GM19397 (cell line): ENCODE data around the gene TBRG1.

ENCODE experiments used
- ATAC-seq: cut with Tn5 transposase; IDR thresholded peaks from one replicate; pipeline ENCODE4 v1.9.1; 2021; ENCODE audit warnings: mild to moderate bottlenecking, moderate library complexity; ENCODE audit not compliant: unreplicated experiment

TBRG1 gene

GRCh38 chr11:124612567-124613246 lies 10.0 kb upstream of the TBRG1 start:
- no peak for ATAC-seq

- ATAC-seq: no peak
Measured at GRCh38 chr11:124618863-124619262, 3.8 kb upstream of the TBRG1 start.

- no peak for ATAC-seq
Measured at GRCh38 chr11:124623861-124624525, 1.3 kb downstream of the TBRG1 start.

- ATAC-seq: no peak
Measured at GRCh38 chr11:124625504-124626168, 3.0 kb downstream of the TBRG1 start.

- ATAC-seq: no peak
Measured at GRCh38 chr11:124627546-124627945, 4.9 kb downstream of the TBRG1 start.

GRCh38 chr11:124629961-124630360 lies 7.3 kb downstream of the TBRG1 start:
- no peak for ATAC-seq

- ATAC-seq: no peak
Measured at GRCh38 chr11:124633355-124633754, 10.7 kb downstream of the TBRG1 start.

GRCh38 chr11:124635932-124636331 lies 13.3 kb downstream of the TBRG1 start:
- ATAC-seq: no peak

GRCh38 chr11:124638500-124638899 lies 15.8 kb downstream of the TBRG1 start:
- ATAC-seq: no peak

- no peak for ATAC-seq
Measured at GRCh38 chr11:124639186-124639585, 16.5 kb downstream of the TBRG1 start.

- ATAC-seq: no peak
Measured at GRCh38 chr11:124640666-124641065, 18.0 kb downstream of the TBRG1 start.

GRCh38 chr11:124642628-124643027 lies 20.0 kb downstream of the TBRG1 start:
- ATAC-seq: no peak

- ATAC-seq: no peak
Measured at GRCh38 chr11:124643042-124643604, 20.5 kb downstream of the TBRG1 start.

- no peak for ATAC-seq
Measured at GRCh38 chr11:124643605-124644425, 21.2 kb downstream of the TBRG1 start.

- no peak for ATAC-seq
Measured at GRCh38 chr11:124644426-124645280, 22.0 kb downstream of the TBRG1 start.

- no peak for ATAC-seq
Measured at GRCh38 chr11:124646148-124646547, 23.5 kb downstream of the TBRG1 start.

GRCh38 chr11:124648610-124649009 lies 25.9 kb downstream of the TBRG1 start:
- ATAC-seq: no peak

- no peak for ATAC-seq
Measured at GRCh38 chr11:124656774-124657630, 34.3 kb downstream of the TBRG1 start.

GRCh38 chr11:124657904-124658303 lies 35.2 kb downstream of the TBRG1 start:
- no peak for ATAC-seq
